HepG2 (cell line): ENCODE data around the gene MXRA8. TPM values are rescaled to one million over a fixed set of nuclear protein-coding genes. Genes with fewer than 3 reads are reported as not detected.

Experiments used
- ARNTL ChIP-seq: sonication (generic); formaldehyde crosslinking; IDR thresholded peaks from 2 replicates; pipeline ENCODE4 v1.4.0; 2020; ENCODE audit warnings: mild to moderate bottlenecking, missing genetic modification reagents
- BORCS8-MEF2B ChIP-seq: sonication (generic); formaldehyde crosslinking; IDR thresholded peaks from 2 replicates; pipeline ENCODE4 v1.8.0; 2022; ENCODE audit warnings: mild to moderate bottlenecking, missing genetic modification reagents
- EEA1 ChIP-seq: sonication (generic); formaldehyde crosslinking; IDR thresholded peaks from 2 replicates; pipeline ENCODE4 v1.5.1; 2020; ENCODE audit warnings: mild to moderate bottlenecking, missing genetic modification reagents, borderline replicate concordance
- HES4 ChIP-seq: sonication (generic); formaldehyde crosslinking; IDR thresholded peaks from 2 replicates; pipeline ENCODE4 v1.9.0; 2021; ENCODE audit warnings: mild to moderate bottlenecking, missing genetic modification reagents, borderline replicate concordance
- HHEX ChIP-seq: IDR thresholded peaks from 2 replicates; pipeline ENCODE4 v1.6.1; 2016; ENCODE audit warnings: control low read depth
- KDM4B ChIP-seq: sonication (generic); formaldehyde crosslinking; IDR thresholded peaks from 2 replicates; pipeline ENCODE4 v1.4.0; 2020; ENCODE audit warnings: missing genetic modification reagents
- NPAS2 ChIP-seq: sonication (generic); formaldehyde crosslinking; IDR thresholded peaks from 2 replicates; pipeline ENCODE4 v1.8.0; 2022; ENCODE audit warnings: mild to moderate bottlenecking, missing genetic modification reagents, borderline replicate concordance
- ONECUT2 ChIP-seq: sonication (generic); formaldehyde crosslinking; IDR thresholded peaks from 2 replicates; pipeline ENCODE4 v1.4.0; 2020; ENCODE audit warnings: missing genetic modification reagents
- PTBP1 ChIP-seq: fragments of 200-400 bp; formaldehyde crosslinking; IDR thresholded peaks from 2 replicates; pipeline ENCODE4 v1.6.1; 2018; ENCODE audit warnings: low read length, low read depth; ENCODE audit not compliant: poor library complexity, severe bottlenecking
- RELA ChIP-seq: sonication (generic); formaldehyde crosslinking; IDR thresholded peaks from 2 replicates; pipeline ENCODE4 v1.4.0; 2020; ENCODE audit warnings: missing genetic modification reagents
- SIN3B ChIP-seq: fragments of 150-350 bp; IDR thresholded peaks from 2 replicates; pipeline ENCODE4 v1.6.1; 2014; ENCODE audit warnings: low read length
- SRY ChIP-seq: sonication (generic); formaldehyde crosslinking; IDR thresholded peaks from 2 replicates; pipeline ENCODE4 v1.8.0; 2022; ENCODE audit warnings: mild to moderate bottlenecking, missing genetic modification reagents
- TOPORS ChIP-seq: sonication (generic); formaldehyde crosslinking; IDR thresholded peaks from 2 replicates; pipeline ENCODE4 v1.8.0; 2023; ENCODE audit warnings: mild to moderate bottlenecking, missing genetic modification reagents
- ZNF484 ChIP-seq: sonication (generic); formaldehyde crosslinking; IDR thresholded peaks from 2 replicates; pipeline ENCODE4 v1.5.1; 2020; ENCODE audit warnings: mild to moderate bottlenecking, low read depth, missing genetic modification reagents, borderline replicate concordance
- ZNF496 ChIP-seq: sonication (generic); formaldehyde crosslinking; IDR thresholded peaks from 2 replicates; pipeline ENCODE4 v1.8.1; 2023; ENCODE audit warnings: mild to moderate bottlenecking, moderate library complexity, missing genetic modification reagents; ENCODE audit not compliant: insufficient replicate concordance
- ZNF75D ChIP-seq: sonication (generic); formaldehyde crosslinking; IDR thresholded peaks from 2 replicates; pipeline ENCODE4 v1.8.1; 2023; ENCODE audit warnings: missing genetic modification reagents, mild to moderate bottlenecking, borderline replicate concordance
- polyA plus RNA-seq, 8 experiments: library from polyadenylated mRNA; depleted of rRNA in 3 of 8; stranded (reverse) in 7 of 8; unstranded in 1 of 8; fragments of >200 nt; fragmentation: Illumina TruSeq in 4 of 8; extraction: Trizol in 4 of 8; gene quantifications; 2 replicates each; pipeline versions ENCODE4 v1.2.1 to v1.2.3, GENCODE V29; 2011 to 2016; ENCODE audit warnings: low read depth in 4 of 8, missing spikeins in 1 of 8, mixed read lengths in 1 of 8; ENCODE audit not compliant: insufficient read depth in 1 of 8
- total RNA-seq, 5 experiments: library from RNA; depleted of rRNA; stranded (reverse); fragments of >200 nt; fragmentation: Illumina TruSeq; extraction: Trizol; gene quantifications; 2 replicates each; pipeline ENCODE4 v1.2.3, GENCODE V29; 2016; ENCODE audit warnings: low read depth in 1 of 5
- TF ChIP-seq, protein P1 (sequence below): IDR thresholded peaks from 2 replicates; pipeline ENCODE4 v1.6.1; 2012; ENCODE audit warnings: low read depth, low read length, improper control_type of control experiment
- TF ChIP-seq, protein P2 (sequence below): sonication (generic); formaldehyde crosslinking; conservative IDR thresholded peaks from 2 replicates; pipeline ENCODE4 v1.4.0; 2020; ENCODE audit warnings: missing genetic modification reagents
- TF ChIP-seq, protein P3 (sequence below): sonication (generic); formaldehyde crosslinking; IDR thresholded peaks from 2 replicates; pipeline ENCODE4 v1.4.0; 2020; ENCODE audit warnings: missing genetic modification reagents
- TF ChIP-seq, protein P4 (sequence below): IDR thresholded peaks from 2 replicates; pipeline ENCODE4 v1.6.1; 2016; ENCODE audit warnings: missing compliant biosample characterization, missing genetic modification reagents, borderline replicate concordance
- TF ChIP-seq, protein P5 (sequence below): sonication (generic); formaldehyde crosslinking; IDR thresholded peaks from 2 replicates; pipeline ENCODE4 v1.4.0; 2020; ENCODE audit warnings: missing genetic modification reagents

MXRA8 gene
- total and polyA plus RNA-seq, 2 of the 13 experiments (the other 11 are each of a cell fraction or from before 2014, with no cell fraction given) = 19.8 to 44.8 TPM

DNA sequence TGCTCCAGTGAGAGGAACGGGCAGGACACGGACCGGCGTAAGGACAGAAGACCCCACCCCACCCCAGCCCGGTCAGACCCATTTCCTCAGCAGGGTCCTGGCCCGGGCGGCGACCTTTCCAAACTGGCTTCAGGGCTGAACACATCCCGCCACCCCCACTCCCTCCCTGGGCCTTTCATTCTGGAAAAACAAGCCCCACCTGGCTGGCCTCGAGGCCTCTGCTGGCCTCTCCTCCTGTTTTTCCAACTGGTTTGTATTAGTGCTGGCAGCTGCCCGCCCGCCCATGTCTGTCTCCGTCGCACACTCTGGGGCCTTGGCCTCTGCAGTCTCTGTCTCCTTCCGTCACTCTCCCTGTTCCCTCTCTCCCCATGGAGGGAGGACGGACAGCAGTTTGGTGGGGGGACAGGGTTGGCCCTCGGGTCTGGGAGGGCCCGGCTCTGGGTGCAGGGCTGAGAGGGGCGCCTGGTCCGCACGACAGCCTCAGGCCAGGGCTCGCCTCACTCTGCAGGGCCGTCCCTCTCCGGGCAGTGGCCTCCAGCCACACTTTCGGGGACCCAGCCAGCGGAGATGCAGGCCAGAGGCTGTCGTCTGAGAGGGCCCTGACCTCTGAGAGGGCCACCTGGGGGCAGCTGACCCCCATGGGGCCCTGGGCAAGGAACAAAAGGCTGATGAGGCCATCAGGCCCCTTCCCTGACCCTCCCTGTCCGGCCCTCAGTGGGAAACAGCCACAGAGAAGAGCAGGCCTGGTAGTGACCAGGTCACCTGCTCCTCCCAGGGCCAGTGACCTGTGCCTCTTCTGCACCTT, 1.5 kb upstream of the MXRA8 start (continued):
- TF ChIP-seq TOPORS (CRISPR knock-in tag) (peak; percentile 55; the same call in 1 of the 2 replicates), ZNF484 (CRISPR knock-in tag) (no peak), RELA (CRISPR knock-in tag) (no peak), HHEX (no peak), SIN3B (no peak), KDM4B (no peak), ZNF496 (no peak), SRY (CRISPR knock-in tag) (peak; percentile 76; the same call in 1 of the 2 replicates), BORCS8-MEF2B (CRISPR knock-in tag) (peak; percentile 55), NPAS2 (no peak), ONECUT2 (CRISPR knock-in tag) (no peak), EEA1 (CRISPR knock-in tag) (no peak), ARNTL (CRISPR knock-in tag) (peak; percentile 60; the same call in 1 of the 2 replicates), ZNF75D (no peak), HES4 (0 out of 2 replicates have a peak, but pooled peaks have one; percentile 30), PTBP1 (no peak)
- TF ChIP-seq, protein P1, sequence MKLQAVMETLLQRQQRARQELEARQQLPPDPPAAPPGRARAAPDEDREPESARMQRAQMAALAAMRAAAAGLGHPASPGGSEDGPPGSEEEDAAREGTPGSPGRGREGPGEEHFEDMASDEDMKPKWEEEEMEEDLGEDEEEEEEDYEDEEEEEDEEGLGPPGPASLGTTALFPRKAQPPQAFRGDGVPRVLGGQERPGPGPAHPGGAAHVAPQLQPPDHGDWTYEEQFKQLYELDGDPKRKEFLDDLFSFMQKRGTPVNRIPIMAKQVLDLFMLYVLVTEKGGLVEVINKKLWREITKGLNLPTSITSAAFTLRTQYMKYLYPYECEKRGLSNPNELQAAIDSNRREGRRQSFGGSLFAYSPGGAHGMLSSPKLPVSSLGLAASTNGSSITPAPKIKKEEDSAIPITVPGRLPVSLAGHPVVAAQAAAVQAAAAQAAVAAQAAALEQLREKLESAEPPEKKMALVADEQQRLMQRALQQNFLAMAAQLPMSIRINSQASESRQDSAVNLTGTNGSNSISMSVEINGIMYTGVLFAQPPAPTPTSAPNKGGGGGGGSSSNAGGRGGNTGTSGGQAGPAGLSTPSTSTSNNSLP = no peak
- TF ChIP-seq, protein P2, sequence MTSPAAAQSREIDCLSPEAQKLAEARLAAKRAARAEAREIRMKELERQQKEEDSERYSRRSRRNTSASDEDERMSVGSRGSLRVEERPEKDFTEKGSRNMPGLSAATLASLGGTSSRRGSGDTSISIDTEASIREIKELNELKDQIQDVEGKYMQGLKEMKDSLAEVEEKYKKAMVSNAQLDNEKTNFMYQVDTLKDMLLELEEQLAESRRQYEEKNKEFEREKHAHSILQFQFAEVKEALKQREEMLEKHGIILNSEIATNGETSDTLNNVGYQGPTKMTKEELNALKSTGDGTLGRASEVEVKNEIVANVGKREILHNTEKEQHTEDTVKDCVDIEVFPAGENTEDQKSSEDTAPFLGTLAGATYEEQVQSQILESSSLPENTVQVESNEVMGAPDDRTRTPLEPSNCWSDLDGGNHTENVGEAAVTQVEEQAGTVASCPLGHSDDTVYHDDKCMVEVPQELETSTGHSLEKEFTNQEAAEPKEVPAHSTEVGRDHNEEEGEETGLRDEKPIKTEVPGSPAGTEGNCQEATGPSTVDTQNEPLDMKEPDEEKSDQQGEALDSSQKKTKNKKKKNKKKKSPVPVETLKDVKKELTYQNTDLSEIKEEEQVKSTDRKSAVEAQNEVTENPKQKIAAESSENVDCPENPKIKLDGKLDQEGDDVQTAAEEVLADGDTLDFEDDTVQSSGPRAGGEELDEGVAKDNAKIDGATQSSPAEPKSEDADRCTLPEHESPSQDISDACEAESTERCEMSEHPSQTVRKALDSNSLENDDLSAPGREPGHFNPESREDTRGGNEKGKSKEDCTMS (CRISPR knock-in tag) = no peak
- TF ChIP-seq, protein P3, sequence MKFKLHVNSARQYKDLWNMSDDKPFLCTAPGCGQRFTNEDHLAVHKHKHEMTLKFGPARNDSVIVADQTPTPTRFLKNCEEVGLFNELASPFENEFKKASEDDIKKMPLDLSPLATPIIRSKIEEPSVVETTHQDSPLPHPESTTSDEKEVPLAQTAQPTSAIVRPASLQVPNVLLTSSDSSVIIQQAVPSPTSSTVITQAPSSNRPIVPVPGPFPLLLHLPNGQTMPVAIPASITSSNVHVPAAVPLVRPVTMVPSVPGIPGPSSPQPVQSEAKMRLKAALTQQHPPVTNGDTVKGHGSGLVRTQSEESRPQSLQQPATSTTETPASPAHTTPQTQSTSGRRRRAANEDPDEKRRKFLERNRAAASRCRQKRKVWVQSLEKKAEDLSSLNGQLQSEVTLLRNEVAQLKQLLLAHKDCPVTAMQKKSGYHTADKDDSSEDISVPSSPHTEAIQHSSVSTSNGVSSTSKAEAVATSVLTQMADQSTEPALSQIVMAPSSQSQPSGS (CRISPR knock-in tag) = no peak
- TF ChIP-seq, protein P4, sequence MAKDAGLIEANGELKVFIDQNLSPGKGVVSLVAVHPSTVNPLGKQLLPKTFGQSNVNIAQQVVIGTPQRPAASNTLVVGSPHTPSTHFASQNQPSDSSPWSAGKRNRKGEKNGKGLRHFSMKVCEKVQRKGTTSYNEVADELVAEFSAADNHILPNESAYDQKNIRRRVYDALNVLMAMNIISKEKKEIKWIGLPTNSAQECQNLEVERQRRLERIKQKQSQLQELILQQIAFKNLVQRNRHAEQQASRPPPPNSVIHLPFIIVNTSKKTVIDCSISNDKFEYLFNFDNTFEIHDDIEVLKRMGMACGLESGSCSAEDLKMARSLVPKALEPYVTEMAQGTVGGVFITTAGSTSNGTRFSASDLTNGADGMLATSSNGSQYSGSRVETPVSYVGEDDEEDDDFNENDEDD (CRISPR knock-in tag) = no peak
- TF ChIP-seq, protein P5, sequence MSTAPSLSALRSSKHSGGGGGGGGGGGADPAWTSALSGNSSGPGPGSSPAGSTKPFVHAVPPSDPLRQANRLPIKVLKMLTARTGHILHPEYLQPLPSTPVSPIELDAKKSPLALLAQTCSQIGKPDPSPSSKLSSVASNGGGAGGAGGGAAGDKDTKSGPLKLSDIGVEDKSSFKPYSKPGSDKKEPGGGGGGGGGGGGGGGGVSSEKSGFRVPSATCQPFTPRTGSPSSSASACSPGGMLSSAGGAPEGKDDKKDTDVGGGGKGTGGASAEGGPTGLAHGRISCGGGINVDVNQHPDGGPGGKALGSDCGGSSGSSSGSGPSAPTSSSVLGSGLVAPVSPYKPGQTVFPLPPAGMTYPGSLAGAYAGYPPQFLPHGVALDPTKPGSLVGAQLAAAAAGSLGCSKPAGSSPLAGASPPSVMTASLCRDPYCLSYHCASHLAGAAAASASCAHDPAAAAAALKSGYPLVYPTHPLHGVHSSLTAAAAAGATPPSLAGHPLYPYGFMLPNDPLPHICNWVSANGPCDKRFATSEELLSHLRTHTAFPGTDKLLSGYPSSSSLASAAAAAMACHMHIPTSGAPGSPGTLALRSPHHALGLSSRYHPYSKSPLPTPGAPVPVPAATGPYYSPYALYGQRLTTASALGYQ (CRISPR knock-in tag) = peak; percentile 77; the same call in 1 of the 2 replicates
